ENCODE results near the gene CD22. TPM values are rescaled to one million over a fixed set of nuclear protein-coding genes. Genes with fewer than 3 reads are reported as not detected.
"Not testable (repeated sequence)": the region's sequence is repeated elsewhere in the genome, so short reads cannot be mapped to it uniquely, and the experiment has no call there.

The CD22 gene
- total RNA-seq, 1 donor from 2014 or later, result not detected

GRCh38 chr19:35357867-35358573 is 29.0 kb downstream of the CD22 start, which contains the start of gene FFAR3:
TSS of gene FFAR3 (plus strand) at chr19:35358460. CDS start at chr19:35358891, 431 bp downstream.
- DNase-seq (ENCODE audit: low read depth, low spot score), result no peak

- not testable (repeated sequence) for DNase-seq (ENCODE audit: low read depth, low spot score)
These were observed 29.8 kb downstream of the CD22 start for GRCh38 chr19:35358834-35359233.

GRCh38 chr19:35359395-35359794 is 30.4 kb downstream of the CD22 start:
- DNase-seq (ENCODE audit: low read depth, low spot score), result not testable (repeated sequence)

GRCh38 chr19:35360081-35360480 is 31.1 kb downstream of the CD22 start:
- not testable (repeated sequence) for DNase-seq (ENCODE audit: low read depth, low spot score)

GRCh38 chr19:35360880-35361420 is 32.0 kb downstream of the CD22 start:
- DNase-seq (ENCODE audit: low read depth, low spot score), result no peak

- DNase-seq (ENCODE audit: low read depth, low spot score), result no peak
These were observed 33.4 kb downstream of the CD22 start for GRCh38 chr19:35362261-35363000.

GRCh38 chr19:35363001-35363590 is 34.1 kb downstream of the CD22 start:
- no peak for DNase-seq (ENCODE audit: low read depth, low spot score)

GRCh38 chr19:35363711-35364425 is 34.9 kb downstream of the CD22 start:
- no peak for DNase-seq (ENCODE audit: low read depth, low spot score)

- no peak for DNase-seq (ENCODE audit: low read depth, low spot score)
These were observed 36.3 kb downstream of the CD22 start for GRCh38 chr19:35365303-35365702.

- DNase-seq (ENCODE audit: low read depth, low spot score), result no peak
These were observed 39.4 kb downstream of the CD22 start for GRCh38 chr19:35368378-35368777.

GRCh38 chr19:35369522-35369921 is 40.5 kb downstream of the CD22 start:
- no peak for DNase-seq (ENCODE audit: low read depth, low spot score)

- DNase-seq (ENCODE audit: low read depth, low spot score), result no peak
These were observed 41.7 kb downstream of the CD22 start, which contains the start of gene GPR42 for GRCh38 chr19:35370722-35371121. TSS of gene GPR42 (plus strand) at chr19:35371068. CDS start at chr19:35371360, 292 bp downstream.

GRCh38 chr19:35373492-35373891 is 44.5 kb downstream of the CD22 start:
- DNase-seq (ENCODE audit: low read depth, low spot score), result no peak

GRCh38 chr19:35374031-35374430 is 45.0 kb downstream of the CD22 start:
- not testable (repeated sequence) for DNase-seq (ENCODE audit: low read depth, low spot score)

GRCh38 chr19:35375505-35376307 is 46.7 kb downstream of the CD22 start:
- no peak for DNase-seq (ENCODE audit: low read depth, low spot score)

GRCh38 chr19:35377656-35378055 is 48.7 kb downstream of the CD22 start:
- DNase-seq (ENCODE audit: low read depth, low spot score), result no peak

GRCh38 chr19:35378356-35378755 is 49.4 kb downstream of the CD22 start:
- DNase-seq (ENCODE audit: low read depth, low spot score), result no peak

GRCh38 chr19:35379545-35379944 is 50.6 kb downstream of the CD22 start:
- DNase-seq (ENCODE audit: low read depth, low spot score), result not testable (repeated sequence)

- no peak for DNase-seq (ENCODE audit: low read depth, low spot score)
These were observed 51.0 kb downstream of the CD22 start for GRCh38 chr19:35379992-35380391.

- DNase-seq (ENCODE audit: low read depth, low spot score), result no peak
These were observed 51.6 kb downstream of the CD22 start for GRCh38 chr19:35380450-35381124.
